HAP-1 (cell line): ENCODE measurements around the gene PBX1.
A peak's percentile ranks its signal among the peaks of the same experiment; 100 is the strongest.
"Not testable (repeated sequence)": the region's sequence is repeated elsewhere in the genome, so short reads cannot be mapped to it uniquely, and the experiment has no call there.

Source experiments
- DNase-seq, 2 experiments: peaks; one replicate each; pipeline ENCODE4 v3.0.0-alpha.2; 2016 to 2020; ENCODE audit warnings: low spot score in 2 of 2
- H3K27me3 ChIP-seq: fragments of 250-450 bp; sonication (Bioruptor Pico); 2 replicates; pipeline ENCODE4 v1.5.1; 2020; ENCODE audit warnings: low read depth, mild to moderate bottlenecking, moderate library complexity
- H3K36me3 ChIP-seq: fragments of 250-450 bp; sonication (Bioruptor Pico); replicated peaks from 2 replicates; pipeline ENCODE4 v1.5.1; 2020; ENCODE audit warnings: mild to moderate bottlenecking
- H3K4me1 ChIP-seq: fragments of 250-450 bp; sonication (Bioruptor Pico); 2 replicates; pipeline ENCODE4 v1.5.1; 2020; ENCODE audit warnings: mild to moderate bottlenecking
- H3K4me3 ChIP-seq: fragments of 250-450 bp; sonication (Bioruptor Pico); 2 replicates; pipeline ENCODE4 v1.5.1; 2020; ENCODE audit warnings: mild to moderate bottlenecking, moderate library complexity
- H3K9me3 ChIP-seq: fragments of 250-450 bp; sonication (Bioruptor Pico); 2 replicates; pipeline ENCODE4 v1.5.1; 2020; ENCODE audit warnings: mild to moderate bottlenecking, moderate library complexity
- in situ Hi-C: fragments of 300-500 bp; cut with MboI; formaldehyde crosslinking; loops from 3 replicates; pipeline ENCODE4 v1.14.3; 2020; ENCODE audit warnings: low sequenced_read_pairs, inconsistent platforms, mixed read lengths

The PBX1 gene

GRCh38 chr1:164589408-164589807 is 30.4 kb downstream of the PBX1 start:
- H3K4me3 ChIP-seq: no peak overlapping the region

GRCh38 chr1:164589961-164590507 is 31.1 kb downstream of the PBX1 start:
- DNase-seq: no peak
- H3K36me3 ChIP-seq: no peaks in the 10 kb centered on the region
- no peaks in the 10 kb centered on the region for H3K9me3 ChIP-seq
- in situ Hi-C loops: no loop called here
- H3K4me1 ChIP-seq: peaks cover 36% of the 10 kb centered on the region
- no peaks in the 10 kb centered on the region for H3K27me3 ChIP-seq
- no peak overlapping the region for H3K4me3 ChIP-seq

More at GRCh38 chr1:164589408-164589807, 30.4 kb downstream of the PBX1 start:
- Histone ChIP-seq H3K9me3 (no peaks in the 10 kb centered on the region), H3K4me1 (peaks cover 36% of the 10 kb centered on the region), H3K36me3 (no peaks in the 10 kb centered on the region), H3K27me3 (no peaks in the 10 kb centered on the region)
- no peak for DNase-seq
- in situ Hi-C loops: no loop called here

- Histone ChIP-seq H3K36me3 (no peaks in the 10 kb centered on the region), H3K27me3 (no peaks in the 10 kb centered on the region), H3K9me3 (no peaks in the 10 kb centered on the region), H3K4me1 (peaks cover 36% of the 10 kb centered on the region), H3K4me3 (no peak overlapping the region)
- in situ Hi-C loops: no loop called here
- DNase-seq: no peak
Measured at GRCh38 chr1:164590592-164590991, 31.6 kb downstream of the PBX1 start.

- Histone ChIP-seq H3K36me3 (no peaks in the 10 kb centered on the region), H3K9me3 (no peaks in the 10 kb centered on the region), H3K27me3 (no peaks in the 10 kb centered on the region), H3K4me1 (peaks cover 36% of the 10 kb centered on the region), H3K4me3 (no peak overlapping the region)
- peak; percentile 34 to 42 for DNase-seq
- in situ Hi-C loops: no loop called here
Measured at GRCh38 chr1:164591858-164592257, 32.9 kb downstream of the PBX1 start.

- no peak for DNase-seq
- H3K9me3 ChIP-seq: no peaks in the 10 kb centered on the region
- no peak overlapping the region for H3K4me3 ChIP-seq
- no peaks in the 10 kb centered on the region for H3K36me3 ChIP-seq
- no peaks in the 10 kb centered on the region for H3K27me3 ChIP-seq
- H3K4me1 ChIP-seq: peaks cover 28% of the 10 kb centered on the region
- in situ Hi-C loops: no loop called here
Measured at GRCh38 chr1:164592634-164593033, 33.6 kb downstream of the PBX1 start.

GRCh38 chr1:164595212-164595611 is 36.2 kb downstream of the PBX1 start:
- H3K4me1 ChIP-seq: peaks cover 17% of the 10 kb centered on the region
- no peaks in the 10 kb centered on the region for H3K36me3 ChIP-seq
- H3K27me3 ChIP-seq: no peaks in the 10 kb centered on the region
- H3K4me3 ChIP-seq: no peak overlapping the region
- in situ Hi-C loops: no loop called here
- H3K9me3 ChIP-seq: no peaks in the 10 kb centered on the region
- no peak for DNase-seq

GRCh38 chr1:164596172-164596571 is 37.2 kb downstream of the PBX1 start:
- Histone ChIP-seq H3K36me3 (no peaks in the 10 kb centered on the region), H3K4me1 (peaks cover 17% of the 10 kb centered on the region), H3K9me3 (no peaks in the 10 kb centered on the region), H3K27me3 (no peaks in the 10 kb centered on the region), H3K4me3 (no peak overlapping the region)
- DNase-seq: no peak
- in situ Hi-C loops: no loop called here

GRCh38 chr1:164598719-164599118 is 39.7 kb downstream of the PBX1 start:
- in situ Hi-C loops: no loop called here

GRCh38 chr1:164599272-164599671 is 40.3 kb downstream of the PBX1 start:
- Histone ChIP-seq H3K27me3 (no peaks in the 10 kb centered on the region), H3K4me1 (peaks cover 26% of the 10 kb centered on the region), H3K4me3 (no peak overlapping the region), H3K9me3 (no peaks in the 10 kb centered on the region), H3K36me3 (no peaks in the 10 kb centered on the region)
- no peak for DNase-seq
- in situ Hi-C loops: no loop called here

More at GRCh38 chr1:164598719-164599118, 39.7 kb downstream of the PBX1 start:
- no peak overlapping the region for H3K4me3 ChIP-seq
- no peaks in the 10 kb centered on the region for H3K36me3 ChIP-seq
- H3K27me3 ChIP-seq: no peaks in the 10 kb centered on the region
- no peaks in the 10 kb centered on the region for H3K9me3 ChIP-seq
- peaks cover 26% of the 10 kb centered on the region for H3K4me1 ChIP-seq
- no peak for DNase-seq

GRCh38 chr1:164601399-164602100 is 42.6 kb downstream of the PBX1 start:
- in situ Hi-C loops: no loop called here
- no peaks in the 10 kb centered on the region for H3K36me3 ChIP-seq
- H3K4me1 ChIP-seq: peaks cover 29% of the 10 kb centered on the region
- no peak for DNase-seq
- H3K9me3 ChIP-seq: no peaks in the 10 kb centered on the region
- H3K4me3 ChIP-seq: no peak overlapping the region
- no peaks in the 10 kb centered on the region for H3K27me3 ChIP-seq

GRCh38 chr1:164602101-164602422 is 43.1 kb downstream of the PBX1 start:
- H3K4me1 ChIP-seq: peaks cover 29% of the 10 kb centered on the region
- H3K9me3 ChIP-seq: no peaks in the 10 kb centered on the region
- no peaks in the 10 kb centered on the region for H3K27me3 ChIP-seq
- H3K36me3 ChIP-seq: no peaks in the 10 kb centered on the region
- no peak overlapping the region for H3K4me3 ChIP-seq
- in situ Hi-C loops: no loop called here
- peak in 1 of 2 experiments; percentile 31 for DNase-seq

- no peaks in the 10 kb centered on the region for H3K36me3 ChIP-seq
- peak; percentile 68 to 75 for DNase-seq
- no peak overlapping the region for H3K4me3 ChIP-seq
- H3K27me3 ChIP-seq: no peaks in the 10 kb centered on the region
- in situ Hi-C loops: no loop called here
- no peaks in the 10 kb centered on the region for H3K9me3 ChIP-seq
- H3K4me1 ChIP-seq: peaks cover 29% of the 10 kb centered on the region
Measured at GRCh38 chr1:164602480-164603093, 43.6 kb downstream of the PBX1 start.

GRCh38 chr1:164603805-164604204 is 44.8 kb downstream of the PBX1 start:
- DNase-seq, H3K4me3 ChIP-seq, H3K27me3 ChIP-seq, in situ Hi-C loops, H3K9me3 ChIP-seq, H3K36me3 ChIP-seq: not testable (repeated sequence)
- peaks cover 29% of the 10 kb centered on the region for H3K4me1 ChIP-seq

- H3K4me3 ChIP-seq: no peak overlapping the region
- no peaks in the 10 kb centered on the region for H3K27me3 ChIP-seq
- in situ Hi-C loops: no loop called here
- H3K9me3 ChIP-seq: no peaks in the 10 kb centered on the region
- H3K4me1 ChIP-seq: peaks cover 23% of the 10 kb centered on the region
- no peak for DNase-seq
- no peaks in the 10 kb centered on the region for H3K36me3 ChIP-seq
Measured at GRCh38 chr1:164604541-164604940, 45.6 kb downstream of the PBX1 start.
